GM18858 (cell line): Measurements from ENCODE around the gene SLC17A4.
"Not testable (repeated sequence)": the region's sequence is repeated elsewhere in the genome, so short reads cannot be mapped to it uniquely, and the experiment has no call there.

Source experiments
- ATAC-seq: cut with Tn5 transposase; IDR thresholded peaks from one replicate; pipeline ENCODE4 v1.9.1; 2021; ENCODE audit not compliant: unreplicated experiment

The SLC17A4 gene

DNA sequence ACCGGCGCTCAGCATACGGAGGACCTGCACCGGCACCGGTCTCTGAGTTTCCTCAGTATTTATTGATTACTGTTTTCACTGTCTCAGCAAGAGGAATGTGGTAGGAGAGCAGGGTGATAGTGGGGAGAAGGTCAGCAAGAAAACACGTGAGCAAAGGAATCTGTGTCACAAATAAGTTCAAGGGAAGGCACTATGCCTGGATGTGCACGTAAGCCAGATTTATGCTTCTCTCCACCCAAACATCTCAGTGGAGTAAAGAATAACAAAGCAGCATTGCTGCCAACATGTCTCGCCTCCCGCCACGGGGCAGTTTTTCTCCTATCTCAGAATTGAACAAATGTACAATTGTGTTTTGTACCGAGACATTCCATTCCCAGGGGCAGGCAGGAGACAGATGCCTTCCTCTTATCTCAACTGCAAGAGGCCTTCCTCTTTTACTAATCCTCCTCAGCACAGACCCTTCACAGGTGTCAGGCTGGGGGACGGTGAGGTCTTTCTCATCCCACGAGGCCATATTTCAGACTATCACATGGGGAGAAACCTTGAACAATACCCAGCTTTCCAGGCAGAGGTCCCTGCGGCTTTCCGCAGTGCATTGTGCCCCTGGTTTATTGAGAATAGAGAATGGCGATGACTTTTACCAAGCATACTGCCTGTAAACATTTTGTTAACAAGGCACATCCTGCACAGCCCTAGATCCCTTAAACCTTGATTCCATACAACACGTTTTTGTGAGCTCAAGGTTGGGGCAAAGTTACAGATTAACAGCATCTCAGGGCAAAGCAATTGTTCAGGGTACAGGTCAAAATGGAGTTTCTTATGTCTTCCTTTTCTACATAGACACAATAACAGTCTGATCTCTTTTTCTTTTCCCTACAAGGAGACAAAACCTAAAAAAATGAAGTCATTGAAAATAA is 5.7 kb upstream of the SLC17A4 start:
- not testable (repeated sequence) for ATAC-seq

DNA sequence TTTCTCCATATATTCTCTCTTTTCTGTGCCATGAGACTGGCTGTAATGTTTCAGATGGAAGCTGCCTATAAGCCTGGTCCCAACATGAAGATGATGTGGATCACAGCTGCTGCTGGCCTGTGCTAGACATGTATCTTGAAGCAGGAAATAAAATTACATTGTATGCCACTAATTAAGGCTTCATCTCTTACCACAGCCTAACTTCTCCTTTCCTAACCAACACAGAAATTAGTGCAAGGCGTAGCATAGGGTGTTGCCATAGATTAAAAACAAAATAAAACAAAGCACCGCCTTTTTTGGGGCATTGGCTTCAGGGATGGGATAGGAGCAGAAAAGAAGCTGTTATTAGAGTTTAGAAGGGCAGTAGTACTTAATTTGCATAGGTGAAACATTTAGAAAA is 4.7 kb upstream of the SLC17A4 start:
- no peak for ATAC-seq

DNA sequence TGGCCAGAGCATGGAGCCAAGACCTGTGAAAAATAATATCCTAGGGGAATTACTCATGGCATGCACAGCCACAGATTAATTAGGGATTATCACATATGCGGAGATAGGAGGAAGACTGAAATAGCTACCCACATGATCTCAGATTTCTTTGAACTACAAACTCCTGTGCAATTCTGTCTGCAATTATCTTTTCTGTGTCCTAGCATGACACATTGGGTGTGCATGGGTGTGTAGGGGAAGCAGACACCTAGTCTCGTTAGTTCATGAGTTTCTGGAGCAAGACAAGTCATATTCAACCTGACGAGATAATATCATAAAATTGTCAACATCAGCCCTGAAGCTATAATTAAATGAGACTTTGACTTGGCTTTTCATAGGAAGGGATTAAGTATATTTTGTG is 3.6 kb upstream of the SLC17A4 start:
- no peak for ATAC-seq

DNA sequence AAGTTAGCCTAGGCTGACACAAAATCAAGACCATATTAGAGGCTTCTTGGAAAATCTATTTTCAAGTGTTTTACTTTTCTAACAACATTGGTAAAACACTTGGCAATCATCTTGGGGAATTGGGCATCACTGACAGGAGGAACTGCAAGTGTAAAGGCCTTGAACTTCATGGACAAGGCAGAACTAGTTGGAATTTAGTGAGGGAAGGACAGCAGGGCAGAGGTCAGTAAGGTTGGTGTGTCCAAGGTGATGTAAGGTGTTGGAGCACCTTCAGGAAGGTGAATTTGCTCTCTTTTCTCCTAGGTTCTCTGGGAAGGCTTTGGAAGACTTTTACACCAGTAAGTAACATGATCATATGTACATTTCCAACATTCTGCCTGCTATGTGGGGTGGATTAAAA is 1.5 kb upstream of the SLC17A4 start:
- no peak for ATAC-seq

DNA sequence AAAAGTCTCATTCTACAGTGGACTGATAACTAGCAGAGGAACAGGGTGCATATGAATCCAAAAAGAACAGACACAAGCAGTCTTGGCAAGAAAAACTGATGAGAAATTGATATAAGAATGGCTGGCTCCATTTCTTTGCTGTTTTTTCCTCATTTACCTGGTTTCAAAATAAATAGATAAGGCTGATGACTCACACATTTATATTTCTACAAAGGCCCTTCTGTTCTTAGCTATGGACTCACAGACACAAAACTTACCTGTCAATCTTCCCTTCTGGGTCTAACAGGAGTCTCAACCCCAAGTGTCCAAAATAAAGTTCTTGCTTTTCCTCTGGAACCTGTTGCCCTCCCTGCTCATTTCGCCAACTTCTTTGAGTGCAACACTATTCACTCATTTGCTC is 941 bp downstream of the SLC17A4 start:
- no peak for ATAC-seq

DNA sequence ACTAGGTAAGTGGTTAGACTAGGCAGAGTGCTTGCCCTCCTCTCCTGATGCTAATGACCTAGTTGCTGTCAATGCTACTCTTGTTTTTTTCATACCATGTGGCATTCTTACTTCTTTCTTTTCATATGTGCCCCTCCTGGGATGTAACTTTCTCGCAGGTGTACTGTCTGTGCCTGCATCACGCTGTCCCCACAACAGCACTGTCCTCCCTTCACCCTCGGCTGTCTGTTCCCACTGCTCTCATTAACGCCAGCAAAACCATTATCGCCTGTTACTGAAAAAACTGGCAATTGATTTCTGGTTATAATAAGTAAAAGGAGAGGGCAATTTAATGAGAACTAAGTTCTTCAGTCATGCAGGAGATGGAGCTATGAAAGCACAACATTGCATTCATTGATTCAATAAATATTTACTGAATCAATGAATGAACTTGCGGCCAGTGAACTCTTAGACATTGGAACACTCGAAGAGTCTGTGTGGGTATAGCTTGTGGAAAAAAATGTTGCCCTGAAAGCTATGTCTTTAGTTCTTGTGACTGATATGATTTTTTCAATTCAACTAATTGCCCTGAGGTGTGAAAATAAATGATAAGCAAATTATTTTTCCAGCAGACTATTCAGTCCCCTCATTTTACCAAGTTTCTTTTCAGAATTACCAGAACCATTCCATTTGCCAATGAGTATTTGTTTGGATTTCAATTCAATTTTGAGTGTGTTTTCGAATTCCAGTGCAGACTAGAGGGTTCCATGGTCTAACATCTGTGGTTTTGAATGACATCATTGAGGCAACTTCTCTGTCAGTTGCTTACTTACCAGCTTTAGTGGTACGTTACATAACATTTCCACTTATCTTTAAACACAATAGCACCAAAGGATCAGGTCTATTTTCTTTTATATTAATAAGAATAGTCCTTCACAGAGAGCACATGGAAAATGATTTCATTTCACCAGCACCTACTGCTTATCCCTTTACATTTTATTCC is 2.1 kb downstream of the SLC17A4 start:
- ATAC-seq = no peak

DNA sequence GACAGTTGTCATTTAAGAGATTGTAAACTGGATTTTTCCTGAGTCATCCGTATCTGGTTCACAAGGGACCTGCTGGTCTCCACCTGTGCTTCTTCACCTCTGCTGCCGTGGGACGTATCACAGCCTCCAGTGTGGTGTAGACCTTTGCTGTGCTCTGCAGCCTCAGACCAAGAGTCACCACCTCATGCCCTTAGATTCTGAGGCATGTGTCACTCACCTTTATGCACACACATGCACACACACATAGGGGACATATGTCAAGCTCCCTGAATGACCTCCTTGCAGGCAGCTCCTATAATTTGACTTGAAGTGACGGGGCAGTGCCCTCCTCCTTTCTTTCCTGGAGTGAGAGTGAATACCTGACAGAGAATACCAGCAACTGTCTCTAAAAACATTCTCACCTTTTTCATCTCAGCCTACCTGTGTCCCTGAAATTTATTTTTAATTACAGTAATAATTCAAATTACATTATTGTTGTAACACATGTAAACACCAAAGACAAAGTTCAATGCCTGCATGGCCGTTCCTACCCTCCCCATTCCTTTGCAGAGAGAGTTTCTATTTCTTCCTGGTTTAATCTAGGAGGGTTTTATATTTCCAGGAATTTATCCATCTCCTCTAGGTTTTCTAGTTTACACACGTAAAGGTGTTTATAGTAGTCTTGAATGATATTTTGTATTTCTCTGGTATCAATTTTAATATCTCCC is 3.5 kb downstream of the SLC17A4 start:
- ATAC-seq = no peak

DNA sequence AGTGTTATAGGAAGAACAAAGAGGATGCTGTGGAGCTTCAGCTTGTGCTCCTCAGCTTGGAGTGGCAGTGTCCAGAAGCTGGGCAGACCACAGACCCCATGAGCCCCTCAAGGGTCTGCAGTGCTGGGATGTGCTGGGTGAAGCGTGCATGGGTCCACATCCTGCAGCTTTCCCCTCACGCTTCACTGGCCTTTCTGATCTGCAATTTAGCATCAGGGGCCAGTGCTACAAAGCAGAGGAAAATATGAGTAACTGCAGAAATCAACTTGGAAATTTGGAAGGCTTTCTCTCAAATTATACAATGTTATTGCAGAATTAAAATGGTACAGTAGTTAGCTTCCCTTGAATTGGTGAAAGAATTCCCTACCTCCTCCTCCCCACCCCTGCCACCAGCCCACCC is 10.1 kb downstream of the SLC17A4 start:
- ATAC-seq = no peak

DNA sequence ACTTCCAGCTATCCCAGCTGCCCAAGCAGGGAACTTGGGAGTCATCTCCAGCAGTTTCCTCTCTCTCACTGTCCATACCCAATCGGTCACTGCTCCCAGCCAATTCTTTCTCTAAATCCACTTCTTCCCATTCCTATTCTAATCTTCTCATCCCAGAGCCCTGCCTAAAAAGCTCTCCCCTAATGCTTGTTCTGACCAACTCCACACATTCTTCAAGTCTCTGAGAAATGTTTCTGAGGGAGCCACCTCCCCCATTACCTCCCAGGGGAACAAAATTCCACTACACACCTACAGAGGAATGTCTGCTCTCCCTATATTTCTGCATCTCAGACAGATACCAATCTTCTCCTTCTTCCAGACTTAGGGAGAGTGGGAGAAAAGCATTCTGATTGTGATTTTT is 14.0 kb downstream of the SLC17A4 start:
- ATAC-seq = no peak

DNA sequence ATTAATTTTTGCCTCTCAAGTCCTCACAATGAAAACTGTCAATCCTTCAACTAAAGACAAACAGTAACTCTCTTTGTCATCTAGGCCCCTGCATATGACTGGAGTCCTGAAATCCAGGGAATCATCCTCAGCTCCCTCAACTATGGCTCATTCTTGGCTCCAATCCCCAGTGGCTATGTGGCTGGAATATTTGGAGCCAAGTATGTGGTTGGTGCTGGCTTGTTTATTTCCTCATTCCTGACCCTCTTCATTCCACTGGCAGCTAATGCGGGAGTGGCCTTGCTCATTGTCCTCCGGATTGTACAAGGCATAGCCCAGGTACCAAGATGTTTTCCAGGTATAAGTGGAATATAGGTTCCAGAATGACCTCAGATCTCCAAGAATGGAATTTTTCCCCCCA is 15.4 kb downstream of the SLC17A4 start:
- ATAC-seq = no peak

DNA sequence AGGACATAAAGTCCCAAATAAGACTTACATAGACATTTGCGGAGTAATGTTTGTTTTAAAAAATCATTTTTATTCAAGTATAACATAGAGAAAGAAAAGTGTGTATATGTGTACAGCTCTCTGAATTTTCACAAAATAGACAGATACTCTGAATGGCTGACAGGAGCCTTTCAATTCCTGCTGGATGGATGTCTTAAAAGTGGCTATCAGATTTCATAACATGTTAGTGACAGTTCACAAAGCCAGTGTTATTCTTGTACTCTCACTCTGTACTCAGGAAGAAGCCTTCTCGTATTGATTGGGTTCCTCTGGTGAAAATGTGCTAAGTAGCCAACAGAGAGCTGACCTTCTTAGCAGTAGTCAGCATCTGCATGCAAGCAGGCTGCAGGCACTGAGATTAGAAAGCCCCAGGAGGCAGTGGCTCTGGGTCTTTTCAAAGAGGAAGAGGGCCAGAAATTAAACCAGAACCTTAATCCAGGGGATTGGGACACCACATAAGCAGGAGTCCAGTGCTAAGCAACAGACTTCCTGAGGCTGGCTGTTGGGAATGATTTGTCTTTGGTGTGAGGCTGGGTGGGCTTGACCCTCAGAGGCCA is 19.7 kb downstream of the SLC17A4 start:
- no peak for ATAC-seq

DNA sequence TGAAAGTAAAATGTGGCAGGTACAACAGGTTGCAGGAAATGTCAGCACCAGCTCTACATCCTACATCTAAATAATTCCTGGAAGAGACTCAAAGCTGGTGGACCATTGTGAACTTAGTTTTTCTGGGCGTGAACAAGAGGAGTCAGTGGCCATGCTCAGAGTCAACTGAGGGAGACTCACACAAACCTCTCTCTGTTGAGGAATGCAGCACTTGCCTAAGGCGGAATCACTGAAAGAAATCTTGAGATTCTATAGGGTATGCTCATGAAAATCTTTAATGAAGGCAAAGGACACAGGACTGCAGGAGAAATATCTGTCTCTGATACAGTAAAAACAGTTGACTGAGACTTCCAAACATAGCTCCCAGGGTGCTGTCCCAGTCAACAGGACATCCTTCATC is 22.5 kb downstream of the SLC17A4 start:
- ATAC-seq = no peak

DNA sequence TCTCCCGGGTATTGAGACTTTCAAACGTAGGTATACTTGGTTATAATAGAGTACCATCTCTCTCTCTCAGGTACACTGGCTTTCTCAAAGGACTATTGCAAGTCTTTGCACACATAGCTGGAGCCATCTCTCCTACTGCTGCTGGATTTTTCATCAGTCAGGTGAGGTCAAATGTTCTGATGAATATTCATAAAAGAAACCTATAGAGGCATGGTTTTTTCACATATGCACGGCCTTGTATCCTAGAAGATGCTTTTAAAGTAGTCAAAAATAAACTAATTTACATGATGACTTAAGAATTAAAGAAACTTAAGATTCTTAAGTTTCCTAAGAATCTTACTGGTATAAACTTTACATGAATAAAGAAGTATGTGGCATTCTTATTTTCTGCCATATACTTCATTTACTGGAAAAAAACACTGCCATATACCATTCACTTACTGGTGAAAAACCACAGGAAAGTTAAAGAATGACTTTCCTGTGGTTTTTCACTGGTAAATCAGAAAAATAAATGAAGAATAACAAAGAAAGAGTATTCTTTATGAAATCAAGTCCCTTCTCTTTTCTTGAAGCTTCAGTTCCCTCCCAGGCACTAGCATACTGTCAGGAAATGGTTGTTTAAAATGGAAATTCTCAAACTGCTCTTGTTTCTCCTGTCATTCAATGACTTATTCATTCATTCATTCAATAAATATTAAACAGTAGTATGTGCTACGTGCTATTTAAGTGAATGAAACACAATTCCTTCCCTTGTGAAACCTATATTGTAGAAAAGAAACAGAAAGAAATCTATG is 23.5 kb downstream of the SLC17A4 start:
- ATAC-seq = no peak

DNA sequence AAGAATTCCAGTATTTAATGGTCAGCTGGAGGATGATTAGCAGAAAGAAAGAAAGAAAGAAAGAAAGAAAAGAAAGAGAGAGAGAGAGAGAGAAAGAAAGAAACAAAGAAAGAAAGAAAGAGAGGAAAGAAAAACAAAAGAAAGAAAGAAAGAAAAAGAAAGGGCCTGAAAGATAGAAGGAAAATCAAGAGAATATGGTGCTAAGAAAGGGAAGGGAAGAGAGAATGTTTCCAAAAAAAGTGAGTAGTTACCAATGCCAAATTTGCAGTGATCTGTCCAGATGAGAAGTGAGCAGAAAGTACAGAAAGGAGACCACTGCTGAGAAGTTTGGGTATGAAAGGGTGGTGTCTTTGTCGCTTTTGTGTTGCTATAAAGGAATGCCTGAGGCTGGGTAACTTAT is 26.6 kb downstream of the SLC17A4 start:
- no peak for ATAC-seq

DNA sequence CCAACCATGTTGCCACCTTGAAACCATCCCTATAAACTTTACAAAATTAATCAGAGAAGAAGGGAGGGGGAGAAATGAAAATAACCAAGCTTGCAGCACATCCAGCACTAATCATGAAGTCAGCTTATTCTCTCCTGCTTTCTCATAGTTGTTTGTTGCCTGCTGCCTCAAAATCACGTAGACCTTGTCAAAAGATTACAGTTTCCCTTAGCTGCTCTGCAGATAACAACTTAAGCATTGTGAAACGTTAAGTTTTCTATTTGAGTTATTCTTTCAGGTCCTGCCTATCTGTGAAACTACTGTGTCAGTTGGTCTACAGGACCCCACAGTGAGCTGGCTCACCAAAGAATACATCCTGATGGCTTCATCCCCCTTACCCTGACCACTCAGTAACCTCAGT is 32.9 kb downstream of the SLC17A4 start:
- ATAC-seq = no peak

DNA sequence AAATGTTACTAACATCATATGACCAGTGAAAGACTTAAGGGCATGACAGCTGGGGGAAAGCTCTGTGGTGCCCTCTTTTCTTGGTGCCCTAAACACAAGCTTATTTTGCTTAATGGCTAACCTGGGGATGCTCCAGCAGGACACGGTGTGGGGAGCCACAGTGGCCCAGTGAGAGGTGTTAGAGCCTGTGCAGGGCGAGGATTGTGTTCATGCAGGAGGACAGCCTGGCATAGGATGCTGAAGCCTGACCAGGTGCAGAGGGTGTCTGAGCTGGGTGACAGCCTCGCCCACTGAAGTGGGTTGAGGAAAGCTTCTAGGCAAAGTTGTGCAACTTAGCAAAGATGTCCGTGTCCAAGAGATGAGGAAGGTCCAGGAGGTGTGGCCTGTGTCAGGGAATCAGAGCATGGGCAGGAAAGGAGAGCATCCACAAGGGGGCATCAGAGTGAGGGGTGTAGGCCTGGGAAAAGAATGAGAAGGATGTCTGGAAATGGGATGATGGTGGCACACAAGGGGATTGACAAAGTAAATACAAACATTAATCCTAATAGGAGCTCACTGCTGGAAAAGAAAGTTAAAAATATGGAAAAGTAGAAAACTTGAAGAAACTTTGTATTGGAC is 33.9 kb downstream of the SLC17A4 start:
- ATAC-seq = no peak

DNA sequence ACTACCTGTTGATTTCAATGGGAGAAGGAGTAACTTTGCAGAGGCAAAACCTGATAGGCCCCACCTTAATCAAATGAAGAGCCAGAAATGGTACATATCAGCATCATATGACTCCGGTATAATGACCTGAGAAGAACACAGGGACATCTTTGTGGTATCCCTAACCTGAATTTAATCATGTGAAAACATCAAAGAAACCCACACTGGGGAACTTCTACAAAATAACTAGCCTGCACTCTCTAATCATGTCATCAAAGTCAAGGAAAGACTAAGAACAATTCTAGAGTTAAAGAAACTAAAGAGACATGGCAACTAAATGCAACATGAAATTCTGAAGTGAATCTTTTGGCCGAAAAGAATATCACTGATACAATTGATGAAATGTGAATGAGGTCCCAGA is 34.9 kb downstream of the SLC17A4 start:
- no peak for ATAC-seq

DNA sequence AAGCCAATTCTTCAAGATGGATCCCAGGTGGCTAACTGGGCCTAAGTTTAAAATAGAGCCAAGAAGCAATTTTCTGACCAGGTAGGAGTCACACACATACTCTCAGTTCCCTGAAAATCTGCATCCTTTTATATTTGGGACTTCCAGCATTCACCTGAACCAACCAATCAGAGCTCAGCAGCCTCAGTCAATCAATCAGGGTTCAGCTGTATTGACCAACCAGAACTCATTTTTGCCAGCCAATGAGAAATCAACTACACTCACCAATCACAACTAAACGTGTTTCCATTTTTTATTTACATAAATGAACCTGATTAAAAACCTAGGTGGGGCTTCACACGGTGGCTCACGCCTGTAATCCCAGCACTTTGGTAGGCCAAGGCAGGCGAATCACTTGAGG is 37.5 kb downstream of the SLC17A4 start:
- no peak for ATAC-seq

DNA sequence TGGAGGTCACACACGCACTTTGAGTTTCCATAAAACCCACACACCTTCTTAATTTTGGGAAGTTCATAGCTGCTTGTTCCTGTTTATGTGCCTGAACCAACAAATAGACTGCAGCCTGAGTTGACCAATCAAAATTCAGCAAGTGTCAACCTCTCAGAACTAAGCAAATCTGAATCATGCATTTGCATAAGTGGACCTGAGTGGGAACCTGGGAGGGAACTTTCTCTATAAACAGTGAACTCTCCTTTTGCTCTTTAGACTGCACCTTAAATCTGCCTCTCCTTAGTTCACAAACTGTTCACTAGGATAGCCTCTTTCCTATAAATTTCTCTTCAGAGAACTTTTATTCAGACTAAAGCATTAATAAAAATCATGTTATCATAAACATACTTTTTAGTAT is 39.4 kb downstream of the SLC17A4 start:
- ATAC-seq = no peak

DNA sequence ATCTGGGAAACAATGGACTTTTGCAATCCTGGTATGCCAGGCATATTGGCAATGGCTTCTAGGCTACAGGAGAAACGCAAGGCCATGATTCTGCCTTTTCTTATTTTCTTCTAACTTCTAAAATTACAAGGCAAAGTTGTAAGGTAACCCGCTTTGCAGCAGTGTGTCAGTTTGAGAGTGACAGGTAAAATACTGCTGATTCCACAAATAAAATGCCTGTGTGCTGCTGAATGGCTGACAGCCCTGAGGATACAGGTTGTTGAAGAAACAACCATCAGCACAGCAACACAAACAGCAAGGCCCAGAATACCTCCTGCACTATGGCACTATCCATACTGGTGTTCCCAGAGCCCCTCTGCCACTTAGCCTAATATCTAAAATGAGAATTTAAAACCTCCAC is 40.2 kb downstream of the SLC17A4 start:
- no peak for ATAC-seq
